ENCODE data around the gene NUP214.

- TF ChIP-seq CTCF (conservative IDR thresholded peaks at IDR 0.05; ENCODE audit: low read length) (no peak), EZH2phosphoT487 (IDR thresholded peaks at IDR 0.05; ENCODE audit: borderline replicate concordance, low read depth, low read length) (no peak)
Observed at GRCh38 chr9:131218370-131218769, 93.0 kb downstream of the NUP214 start.

All from OCI-LY7 (cell line).